DMS153 (cell line): ENCODE results near the gene SEC24D.

Experiments
- DNase-seq: peaks from one replicate; lab custom pipeline; 2025; lab: John Stamatoyannopoulos, UW

Gene SEC24D

DNA sequence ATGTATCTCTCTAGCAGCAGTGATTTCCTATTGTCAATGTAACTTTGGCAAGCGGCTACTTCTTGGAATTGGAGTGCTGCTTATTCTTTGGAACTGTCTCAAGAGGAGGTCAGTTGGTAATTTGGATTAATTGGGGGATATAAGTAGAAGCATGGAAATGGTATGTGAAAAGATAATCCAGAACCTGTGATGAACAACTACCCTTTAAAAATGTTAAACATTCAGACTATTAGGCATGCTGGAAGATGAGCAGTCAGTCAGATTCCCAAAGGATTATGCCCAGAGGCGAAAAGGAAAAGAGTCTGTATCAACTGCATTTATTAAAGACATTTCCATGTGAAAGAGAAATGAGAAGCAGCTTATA is 62.5 kb downstream of the SEC24D start:
- DNase-seq = no peak

DNA sequence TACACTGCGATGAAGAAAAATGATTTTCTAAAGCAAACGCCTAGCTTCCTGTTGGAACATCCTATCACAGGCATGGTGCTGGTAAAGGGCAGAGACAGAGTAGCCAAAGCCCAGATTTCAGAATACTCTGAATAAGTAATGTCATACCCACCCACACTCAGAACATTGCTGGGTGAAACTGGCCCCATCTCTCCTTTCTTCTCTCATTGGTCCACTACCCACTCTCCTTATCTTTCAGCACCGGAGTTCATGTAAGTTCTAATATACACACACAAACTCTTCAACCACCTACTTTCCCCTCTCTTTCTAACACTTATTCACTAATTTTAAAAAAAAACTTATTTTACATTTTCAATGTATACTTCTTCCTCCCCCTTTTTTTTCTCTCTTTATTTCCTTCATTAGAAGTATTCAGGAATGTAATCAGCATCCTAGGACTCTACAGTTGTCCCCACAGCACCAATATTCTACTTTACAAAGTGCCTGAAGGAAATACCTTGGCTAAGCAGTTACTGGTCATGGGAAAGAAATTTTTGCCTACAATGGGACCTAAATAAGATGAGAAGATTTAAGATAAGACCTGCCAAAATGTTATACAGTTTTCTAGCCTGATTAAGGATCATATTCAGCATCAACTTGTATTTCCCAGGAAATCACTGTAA is 63.0 kb downstream of the SEC24D start:
- no peak for DNase-seq

DNA sequence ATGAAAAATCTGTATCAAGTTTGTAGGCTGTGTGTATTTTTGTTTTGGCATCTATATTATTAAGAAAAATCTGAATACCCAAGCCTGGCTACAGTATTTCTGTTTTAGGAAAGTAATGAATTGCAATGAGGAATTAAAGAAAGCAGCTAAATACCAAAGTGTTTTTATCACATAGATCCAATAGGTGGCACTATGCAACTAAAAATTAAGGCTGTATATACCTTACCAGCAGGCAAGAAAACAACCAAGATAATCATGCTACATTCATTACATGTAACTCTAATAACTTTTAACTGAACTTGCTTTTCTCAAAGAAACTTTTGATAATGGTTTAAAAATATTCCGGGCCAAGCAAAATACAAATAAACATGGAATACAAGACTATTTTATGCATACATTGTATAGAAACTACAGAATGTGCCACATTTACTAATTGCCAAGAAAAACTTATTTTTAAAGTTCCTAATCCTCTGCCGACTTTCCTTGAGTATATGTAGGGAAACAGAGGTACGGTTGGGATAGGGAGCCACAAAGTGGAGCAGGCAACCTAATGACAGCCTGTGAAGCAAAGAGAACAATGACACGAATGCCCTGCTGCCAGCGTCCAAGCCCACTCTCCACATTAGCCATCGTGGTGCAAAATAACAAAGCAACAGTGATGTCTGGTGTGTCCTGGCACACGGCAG is 63.7 kb downstream of the SEC24D start:
- peak; percentile 42 for DNase-seq

DNA sequence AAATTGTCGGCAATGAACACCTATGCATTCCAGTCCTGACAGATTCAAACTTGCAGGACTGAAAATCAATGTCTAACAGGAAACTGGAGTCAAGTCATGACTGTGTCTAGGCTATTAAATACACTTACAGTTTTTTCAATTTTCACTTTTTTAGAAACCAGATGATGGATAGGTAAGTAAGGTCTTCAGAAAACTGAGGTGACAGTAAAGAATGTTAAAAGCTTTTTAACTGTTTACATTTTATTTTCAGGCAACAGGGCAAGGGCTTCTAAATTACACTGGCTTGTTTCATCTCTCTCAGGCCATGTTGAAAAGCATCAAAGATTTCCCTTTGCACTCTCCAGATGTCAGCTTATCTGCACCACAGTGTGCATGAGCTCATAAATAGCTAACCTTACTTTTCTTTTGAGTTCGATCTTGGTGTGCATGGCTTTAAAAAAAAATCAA is 65.2 kb downstream of the SEC24D start:
- DNase-seq = no peak

DNA sequence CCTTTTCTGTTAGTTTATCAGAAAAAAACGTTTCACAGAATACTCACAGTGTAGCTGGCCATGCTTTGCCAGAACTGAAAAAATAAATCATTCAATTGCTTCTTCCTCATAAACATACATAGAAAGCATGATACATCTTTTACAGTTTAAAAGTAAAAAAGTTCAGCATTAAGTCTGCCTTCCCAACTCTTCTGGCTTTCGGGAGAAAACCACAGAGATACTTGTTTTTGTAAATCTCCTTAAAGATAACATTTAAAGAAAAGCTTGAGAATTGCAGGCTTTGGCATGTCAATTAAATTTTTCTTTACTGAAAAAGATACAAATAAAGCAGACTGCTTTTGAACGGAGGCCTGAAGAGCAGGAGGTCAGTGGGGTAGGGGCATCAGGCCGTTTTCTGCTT is 66.8 kb downstream of the SEC24D start:
- no peak for DNase-seq

DNA sequence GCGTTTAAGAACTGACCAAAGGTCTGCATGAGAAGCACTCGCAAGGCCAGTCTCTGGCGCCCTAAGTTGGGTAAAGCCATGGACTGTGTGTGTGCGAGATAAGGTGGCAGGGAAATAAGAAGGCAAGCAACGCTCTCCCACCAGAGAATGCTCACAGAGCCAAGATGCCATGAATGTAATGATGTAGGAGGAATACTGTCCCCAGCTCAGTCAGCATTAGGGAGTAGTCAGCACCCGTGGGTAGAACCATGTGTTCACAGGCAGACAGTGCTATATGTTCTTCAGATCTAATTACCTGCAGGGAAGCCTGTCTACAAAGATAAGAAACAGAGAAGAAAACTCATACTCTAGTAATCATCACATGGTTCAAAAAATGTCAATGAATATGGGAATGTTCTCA is 68.8 kb downstream of the SEC24D start:
- no peak for DNase-seq

DNA sequence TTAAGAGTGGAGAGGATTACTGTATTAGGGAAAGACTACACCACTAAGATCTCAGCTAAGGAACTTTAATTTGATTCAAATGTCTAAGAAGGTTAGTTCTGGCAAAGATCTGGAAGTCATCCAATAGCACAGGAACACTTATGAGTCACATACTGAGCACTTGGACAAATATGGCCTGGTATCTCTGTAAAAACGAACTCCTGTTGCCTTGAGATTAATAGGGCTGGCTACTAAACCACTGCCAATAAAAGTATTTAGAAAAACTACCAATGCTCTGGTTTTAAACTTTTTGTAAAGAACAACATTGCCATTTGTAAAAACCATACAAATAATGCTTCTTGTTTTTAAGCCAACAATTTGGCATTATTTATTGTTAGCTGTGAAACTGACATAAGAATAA is 70.5 kb downstream of the SEC24D start:
- no peak for DNase-seq

DNA sequence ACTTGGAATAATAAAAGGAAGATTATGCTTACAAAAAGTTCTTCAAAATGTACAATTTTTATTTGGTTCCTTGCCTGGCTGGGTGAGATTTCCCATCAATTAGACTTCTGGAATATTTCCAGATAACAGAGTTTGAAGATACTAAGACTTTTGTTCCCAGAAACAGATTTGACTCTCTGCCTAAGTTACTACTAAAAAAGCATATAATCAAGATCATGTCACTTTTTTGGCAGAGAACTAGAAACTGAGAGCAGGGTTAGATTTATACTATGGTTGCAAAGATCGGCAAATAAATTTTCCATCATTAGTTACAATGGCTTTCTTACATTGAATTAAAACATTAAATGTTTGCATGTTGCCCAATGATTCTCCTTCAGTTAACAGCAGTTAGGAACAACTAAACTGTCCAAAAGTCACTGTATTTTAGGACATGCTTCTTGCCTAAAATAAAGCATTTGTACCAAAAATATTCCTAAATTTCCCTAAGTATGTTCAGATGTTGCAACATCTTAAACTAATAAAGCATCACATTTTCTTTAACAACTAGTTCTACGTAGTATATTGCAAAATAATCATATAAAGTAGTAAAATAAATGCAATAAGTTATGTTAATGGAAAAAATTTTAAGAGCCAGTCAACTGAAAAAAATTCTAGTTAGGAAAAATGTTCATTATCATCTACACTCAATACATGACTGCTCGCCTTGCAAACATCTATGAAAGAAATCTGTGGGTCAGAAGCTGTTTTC is 73.0 kb downstream of the SEC24D start:
- DNase-seq = no peak

DNA sequence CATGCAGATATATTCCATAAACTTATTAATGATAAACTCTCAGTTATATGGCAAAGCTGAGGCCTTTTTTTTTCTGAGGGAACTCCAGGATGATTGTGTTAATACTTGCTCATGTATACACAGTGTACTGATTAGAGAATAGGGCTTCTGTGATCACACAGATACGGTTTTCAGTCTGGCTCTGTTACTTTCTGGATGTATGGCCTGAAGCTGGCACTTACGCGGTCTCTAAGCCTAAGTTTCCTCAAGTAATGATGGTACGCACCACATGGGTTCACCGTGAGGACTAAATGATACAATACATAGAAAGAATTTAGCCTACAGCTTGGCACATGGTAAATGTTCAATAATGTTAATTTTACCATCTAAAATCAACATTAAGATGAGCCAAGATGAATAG is 73.8 kb downstream of the SEC24D start:
- DNase-seq = no peak

DNA sequence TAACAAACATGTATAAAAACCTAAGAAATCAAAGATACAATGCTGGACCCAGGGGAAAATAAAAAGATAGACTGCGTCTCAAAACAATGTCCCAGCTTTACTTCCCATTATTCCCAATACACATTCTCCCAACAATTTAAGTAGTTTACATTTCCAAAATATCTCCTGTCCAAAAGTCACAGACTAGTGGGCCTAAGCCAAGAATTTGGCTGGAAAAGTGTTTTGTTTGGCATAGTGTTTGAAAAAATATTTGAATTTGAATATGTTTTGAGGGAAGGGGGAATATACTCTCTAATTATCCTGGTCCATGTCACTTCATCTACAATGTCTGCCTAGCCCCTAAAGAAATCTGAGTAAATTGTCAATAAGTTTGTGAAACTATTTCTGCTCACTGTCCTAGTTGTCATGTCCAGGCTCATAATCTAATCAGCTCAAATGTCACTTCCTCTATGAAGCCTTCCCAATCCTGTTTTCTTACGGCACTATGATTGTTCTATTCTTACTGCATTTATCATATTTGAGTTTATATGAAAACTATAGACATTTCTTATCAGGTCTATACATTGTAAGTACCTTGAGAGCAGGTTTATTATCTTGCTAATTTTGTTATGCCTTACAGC is 74.4 kb downstream of the SEC24D start:
- DNase-seq = no peak

DNA sequence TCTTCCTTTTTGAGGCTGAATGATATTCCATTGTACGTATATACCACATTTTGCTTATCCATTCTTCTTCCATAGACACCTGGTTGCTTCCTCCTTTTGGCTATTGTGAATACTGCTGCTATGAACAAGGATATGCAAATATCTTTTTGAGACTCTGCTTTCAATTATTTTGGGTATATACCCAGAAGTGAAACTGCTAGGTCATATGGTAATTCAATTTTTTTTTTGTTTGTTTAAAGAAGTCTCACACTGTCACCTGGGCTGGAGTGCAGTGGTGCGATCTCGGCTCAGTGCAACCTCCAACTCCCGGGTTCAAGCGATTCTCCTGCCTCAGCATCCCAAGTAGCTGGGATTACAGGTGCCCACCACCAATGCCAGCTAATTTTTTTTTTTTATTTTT is 75.4 kb downstream of the SEC24D start:
- DNase-seq = no peak

DNA sequence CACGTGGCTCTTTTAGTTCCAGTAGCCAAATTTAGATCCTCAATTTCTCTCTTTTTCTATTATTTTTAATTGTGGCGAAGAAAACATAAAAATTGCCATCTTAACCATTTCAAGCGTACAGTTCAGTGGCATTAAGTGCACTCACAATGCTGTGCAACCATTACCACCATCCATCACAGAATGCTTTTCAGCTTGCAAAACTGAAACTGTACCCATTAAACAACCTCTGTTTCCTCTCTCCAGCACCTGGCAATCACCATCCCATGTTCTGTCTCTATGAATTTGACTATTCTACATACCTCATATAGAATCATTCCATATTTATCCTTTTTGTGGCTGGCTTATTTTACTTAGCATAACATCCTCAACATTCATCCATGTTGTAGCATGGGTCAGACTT is 75.8 kb downstream of the SEC24D start:
- no peak for DNase-seq

DNA sequence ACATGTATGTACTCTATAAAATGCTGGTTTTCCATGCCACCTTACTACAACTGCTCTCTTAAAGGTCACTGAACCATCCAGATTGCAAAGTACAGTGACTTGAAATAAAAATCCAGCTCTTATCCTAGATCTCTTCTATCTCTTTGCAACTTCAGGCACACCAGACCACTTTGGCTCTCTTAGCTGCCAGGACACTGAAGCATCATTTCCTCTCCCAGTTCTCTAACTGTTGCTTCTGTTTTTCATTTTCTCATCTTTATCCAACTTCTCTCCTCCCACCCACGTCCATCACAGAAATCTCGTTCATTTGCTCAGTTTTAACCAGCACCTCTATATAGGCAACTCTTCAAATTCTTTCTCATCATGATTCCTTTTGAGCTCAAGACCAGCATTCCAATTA is 76.4 kb downstream of the SEC24D start:
- DNase-seq = no peak

DNA sequence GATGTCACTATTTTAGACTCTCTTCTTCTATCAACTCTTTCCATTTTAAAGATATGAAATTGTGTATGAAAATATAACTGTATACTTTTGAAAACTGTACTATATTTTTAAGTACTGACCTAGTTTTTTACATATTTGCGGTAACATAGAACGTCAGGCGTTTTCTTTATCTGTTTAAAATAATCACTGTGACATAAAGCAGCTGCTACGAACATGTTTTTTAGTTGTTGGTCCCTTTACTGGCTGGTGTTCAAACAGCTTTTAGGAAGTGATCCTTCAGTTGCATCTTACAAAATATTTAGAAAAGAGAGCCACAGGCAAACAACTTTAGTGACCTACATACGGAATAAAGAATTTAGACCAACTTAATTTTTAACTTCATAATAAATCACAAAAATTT is 77.6 kb downstream of the SEC24D start:
- no peak for DNase-seq

DNA sequence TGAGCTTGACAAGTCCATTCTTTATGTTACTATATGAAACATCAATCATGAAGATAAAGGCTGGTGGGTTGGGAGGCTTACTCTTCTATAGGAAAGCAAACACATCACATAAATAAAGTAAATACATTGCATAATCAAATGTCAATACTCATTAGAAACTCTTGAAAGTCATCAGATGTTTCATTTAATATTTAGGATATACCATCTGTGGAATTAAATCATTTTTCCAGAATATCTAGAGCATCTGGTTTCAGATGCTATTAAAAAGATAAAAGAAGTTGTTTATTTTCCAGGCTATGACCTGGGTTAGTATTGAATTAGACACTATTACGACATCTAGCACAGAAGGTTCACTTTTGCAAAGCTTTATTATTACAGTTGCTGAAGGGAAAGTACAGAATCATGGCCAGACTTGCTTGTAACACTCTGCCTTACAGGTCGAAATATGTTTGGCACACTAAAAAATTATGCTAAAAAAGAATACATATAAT is 78.1 kb downstream of the SEC24D start:
- DNase-seq = peak; percentile 44

DNA sequence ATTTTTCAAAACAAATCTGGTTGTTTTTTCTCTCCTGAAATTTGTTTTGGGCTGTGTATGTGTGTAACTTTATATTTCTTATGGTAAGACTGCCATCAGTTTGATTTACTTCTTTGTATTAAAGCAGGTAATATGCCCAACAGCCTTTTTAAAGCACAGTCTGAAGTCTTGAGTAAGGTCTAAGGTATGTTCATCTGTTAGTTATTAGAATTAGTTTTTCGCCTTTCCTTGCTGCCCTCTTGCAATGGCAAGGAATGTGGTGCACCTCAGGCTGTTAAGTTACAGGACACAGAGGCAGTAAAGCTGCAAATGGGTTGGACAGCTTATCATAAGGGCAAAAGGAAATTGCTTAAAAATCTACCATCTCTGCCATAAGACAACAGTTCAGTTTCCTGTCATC is 79.0 kb downstream of the SEC24D start:
- no peak for DNase-seq

DNA sequence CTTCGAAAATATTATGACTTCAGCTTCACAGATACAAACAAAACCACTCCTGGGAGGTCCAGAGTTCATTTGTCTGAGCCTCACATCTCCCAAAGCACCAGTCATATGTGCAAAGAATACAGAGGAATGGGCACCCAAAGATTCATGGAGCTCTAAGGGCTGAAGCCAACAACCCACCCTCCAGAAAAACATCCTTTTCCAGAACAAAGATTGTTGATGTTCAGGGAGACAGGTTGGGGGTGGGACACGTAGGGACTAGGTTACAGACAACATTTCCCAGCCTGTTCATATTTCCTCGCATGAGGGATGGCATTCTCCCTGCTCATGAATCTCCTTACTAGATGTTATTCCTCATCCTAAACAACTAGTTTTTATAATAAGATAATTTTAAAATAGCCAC is 79.5 kb downstream of the SEC24D start:
- DNase-seq = no peak

DNA sequence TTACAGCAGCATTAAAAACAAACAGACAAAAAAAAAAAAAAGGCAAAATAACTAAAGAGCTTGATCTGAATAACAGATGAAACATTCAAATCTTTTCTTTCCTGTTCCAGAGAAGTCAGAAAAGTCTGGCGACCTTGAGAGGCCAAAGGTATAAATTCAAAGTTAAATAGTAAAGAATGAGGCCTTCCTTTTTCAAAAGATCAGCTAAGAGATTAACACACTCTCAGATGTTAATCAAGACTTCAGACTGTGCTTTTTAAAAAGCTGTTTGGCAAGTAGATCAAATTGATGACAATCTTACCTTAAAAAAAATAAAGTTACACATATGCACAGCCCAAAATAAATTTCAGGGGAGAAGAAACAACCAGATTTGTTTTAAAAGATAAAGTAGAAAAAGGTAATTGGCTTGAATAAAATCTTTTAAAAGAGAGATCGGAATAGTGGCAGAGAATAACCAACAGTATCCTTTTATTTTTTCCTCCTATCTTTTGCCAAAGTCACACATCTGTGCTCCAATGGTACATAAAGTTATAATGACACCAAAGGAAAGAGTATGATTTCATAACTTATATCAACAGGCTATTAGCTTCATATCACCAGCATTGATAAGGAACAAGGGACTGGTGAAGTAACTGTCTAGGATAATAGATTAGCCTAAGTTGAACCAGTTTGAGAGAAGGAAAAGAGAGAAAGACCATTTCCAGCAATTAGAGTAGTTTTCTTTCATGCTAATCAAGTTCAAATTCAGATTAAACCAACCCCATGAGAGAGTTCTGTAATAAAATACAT is 80.3 kb downstream of the SEC24D start:
- no peak for DNase-seq

DNA sequence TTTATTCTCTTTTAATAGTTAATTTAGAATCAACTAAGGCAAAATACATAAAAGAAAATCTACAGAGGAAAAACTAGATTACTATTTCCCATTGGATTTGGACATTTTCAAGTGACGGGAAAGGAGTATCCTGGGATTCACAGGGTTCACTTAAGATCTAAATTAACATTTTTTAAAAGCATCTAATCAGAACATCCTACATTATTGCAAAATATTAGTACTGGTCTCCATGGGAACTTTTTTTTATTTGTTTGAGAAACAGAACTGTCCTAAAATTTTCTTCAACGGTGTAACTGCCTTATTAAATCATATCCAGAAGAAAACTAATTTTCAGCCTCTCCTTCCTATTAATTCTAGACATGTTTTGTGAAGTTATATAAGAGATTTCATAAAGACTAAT is 81.0 kb downstream of the SEC24D start:
- DNase-seq = no peak

DNA sequence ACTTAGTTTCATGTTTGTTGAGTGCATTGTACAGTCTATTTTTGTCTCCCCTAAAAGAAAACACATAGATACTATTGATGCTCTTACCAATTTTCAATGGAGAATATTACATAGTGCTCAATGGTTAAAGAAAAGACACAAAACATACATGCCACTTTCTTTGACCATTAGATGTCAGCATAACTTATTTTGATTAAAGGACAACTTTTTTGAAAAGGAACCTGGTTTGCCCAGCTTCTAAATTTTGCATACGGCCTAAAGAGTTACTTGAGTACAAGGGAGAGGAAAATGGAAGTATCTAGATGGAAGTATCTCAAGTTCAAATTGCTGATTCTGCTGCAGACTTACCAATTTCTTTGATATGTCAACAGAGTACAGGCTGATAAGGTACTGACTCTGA is 82.2 kb downstream of the SEC24D start:
- no peak for DNase-seq

DNA sequence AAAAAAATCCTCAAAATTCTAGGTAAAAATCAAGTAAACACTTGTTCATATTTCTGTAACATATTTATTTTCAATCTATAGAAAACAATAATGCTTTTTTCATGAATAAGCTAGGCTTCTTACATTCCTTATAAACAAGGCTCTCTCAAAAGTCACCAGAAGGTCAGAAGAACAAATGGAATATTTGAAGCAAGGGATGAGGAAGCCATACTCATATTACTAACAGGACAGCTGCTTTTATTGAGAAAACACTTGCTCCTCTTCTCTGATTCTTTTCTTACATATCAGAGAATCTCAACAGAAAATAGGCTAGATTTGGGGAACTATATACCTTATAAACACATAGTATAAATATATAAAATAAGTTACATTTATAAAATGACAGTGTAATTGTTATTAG is 82.8 kb downstream of the SEC24D start:
- no peak for DNase-seq

DNA sequence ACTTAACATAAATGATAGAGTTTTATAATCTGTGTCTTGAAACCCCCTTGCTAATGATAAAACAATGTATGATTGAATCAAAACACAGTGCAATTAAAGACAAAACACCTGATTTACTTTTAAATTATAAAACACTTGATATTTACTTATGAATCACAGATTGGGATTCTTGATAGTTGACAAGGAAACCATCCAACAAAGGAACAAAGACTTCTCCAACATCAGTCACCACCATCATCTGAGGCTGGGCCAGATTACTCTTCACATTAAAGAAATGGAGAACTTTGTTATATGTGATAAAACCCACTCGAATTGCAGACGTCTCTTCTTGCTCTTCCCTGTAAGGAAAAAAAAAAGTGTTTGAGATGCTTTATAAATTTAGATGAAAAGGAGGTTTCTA is 83.4 kb downstream of the SEC24D start:
- DNase-seq = no peak
